H9 (cell line): ENCODE measurements around the gene FRY. TPM values are rescaled to one million over a fixed set of nuclear protein-coding genes. Genes with fewer than 3 reads are reported as not detected.

Experiments
- DNase-seq: peaks from one replicate; pipeline ENCODE4 v3.0.0-alpha.2; 2017
- H2AFZ ChIP-seq: one replicate; pipeline ENCODE4 v1.6.1; 2013; ENCODE audit warnings: mild to moderate bottlenecking, low read length, control low read depth, moderate library complexity
- H2AK5ac ChIP-seq: 2 replicates; pipeline ENCODE4 v1.6.1; 2013; ENCODE audit warnings: low read length, control low read depth, mixed read lengths; ENCODE audit not compliant: insufficient read length
- H2BK120ac ChIP-seq: one replicate; pipeline ENCODE4 v1.6.1; 2013; ENCODE audit warnings: low read depth, mild to moderate bottlenecking, low read length, control low read depth, inconsistent platforms; ENCODE audit not compliant: poor library complexity, severe bottlenecking
- H2BK12ac ChIP-seq: 2 replicates; pipeline ENCODE4 v1.6.1; 2013; ENCODE audit warnings: low read length, control low read depth, mixed read lengths, low read depth; ENCODE audit not compliant: insufficient read length
- H2BK15ac ChIP-seq: 2 replicates; pipeline ENCODE4 v1.6.1; 2013; ENCODE audit warnings: low read depth, low read length, control low read depth
- H2BK20ac ChIP-seq: one replicate; pipeline ENCODE4 v1.6.1; 2013; ENCODE audit warnings: low read depth, mild to moderate bottlenecking, low read length, control low read depth, inconsistent platforms; ENCODE audit not compliant: poor library complexity, severe bottlenecking
- H2BK5ac ChIP-seq: 2 replicates; pipeline ENCODE4 v1.6.1; 2013; ENCODE audit warnings: low read length, control low read depth, mixed read lengths; ENCODE audit not compliant: insufficient read length
- H3K14ac ChIP-seq: 2 replicates; pipeline ENCODE4 v1.6.1; 2013; ENCODE audit warnings: low read length, control low read depth; ENCODE audit not compliant: insufficient read depth
- H3K18ac ChIP-seq: 2 replicates; pipeline ENCODE4 v1.6.1; 2013; ENCODE audit warnings: low read depth, mild to moderate bottlenecking, mixed read lengths, low read length, control low read depth; ENCODE audit not compliant: insufficient read length
- H3K23ac ChIP-seq: 2 replicates; pipeline ENCODE4 v1.6.1; 2013; ENCODE audit warnings: low read length, control low read depth, mixed read lengths, low read depth; ENCODE audit not compliant: insufficient read length
- H3K23me2 ChIP-seq: 2 replicates; pipeline ENCODE4 v1.6.1; 2013; ENCODE audit warnings: low read depth, mild to moderate bottlenecking, mixed read lengths, low read length, control low read depth; ENCODE audit not compliant: insufficient read length, poor library complexity, severe bottlenecking
- H3K27ac ChIP-seq: 2 replicates; pipeline ENCODE4 v1.5.1; 2013; ENCODE audit warnings: low read length, control low read depth, mixed read lengths, low read depth; ENCODE audit not compliant: insufficient read length
- H3K27me3 ChIP-seq: 2 replicates; pipeline ENCODE4 v1.6.1; 2013; ENCODE audit warnings: low read length, control low read depth, inconsistent platforms; ENCODE audit not compliant: insufficient read depth
- H3K4ac ChIP-seq: 2 replicates; pipeline ENCODE4 v1.6.1; 2013; ENCODE audit warnings: low read depth, mild to moderate bottlenecking, control low read depth, inconsistent platforms, low read length, moderate library complexity
- H3K4me1 ChIP-seq: 2 replicates; pipeline ENCODE4 v1.6.1; 2013; ENCODE audit warnings: low read length, control low read depth, inconsistent platforms; ENCODE audit not compliant: insufficient read depth
- H3K4me2 ChIP-seq: 2 replicates; pipeline ENCODE4 v1.6.1; 2013; ENCODE audit warnings: low read length, control low read depth, mixed read lengths; ENCODE audit not compliant: insufficient read length, insufficient read depth
- H3K56ac ChIP-seq: 2 replicates; pipeline ENCODE4 v1.6.1; 2013; ENCODE audit warnings: low read depth, mild to moderate bottlenecking, mixed read lengths, low read length, control low read depth; ENCODE audit not compliant: insufficient read length
- H3K79me1 ChIP-seq: 2 replicates; pipeline ENCODE4 v1.6.1; 2013; ENCODE audit warnings: low read depth, mild to moderate bottlenecking, moderate library complexity, low read length, control low read depth, inconsistent platforms; ENCODE audit not compliant: insufficient read depth, poor library complexity, severe bottlenecking
- H3K79me2 ChIP-seq: 2 replicates; pipeline ENCODE4 v1.6.1; 2013; ENCODE audit warnings: low read length, control low read depth, inconsistent platforms; ENCODE audit not compliant: insufficient read depth
- H3K9ac ChIP-seq: 2 replicates; pipeline ENCODE4 v1.6.1; 2013; ENCODE audit warnings: low read length, control low read depth, mixed read lengths; ENCODE audit not compliant: insufficient read length; ENCODE audit errors: extremely low read depth
- H3K9me3 ChIP-seq: one replicate; pipeline ENCODE4 v1.6.1; 2013; ENCODE audit warnings: low read depth, low read length, inconsistent platforms; ENCODE audit not compliant: control insufficient read depth
- H3T11ph ChIP-seq: one replicate; pipeline ENCODE4 v1.6.1; 2013; ENCODE audit warnings: mild to moderate bottlenecking, low read length, control low read depth, inconsistent platforms
- H4K20me1 ChIP-seq: one replicate; pipeline ENCODE4 v1.6.1; 2013; ENCODE audit not compliant: control insufficient read depth, insufficient read length, insufficient read depth
- H4K5ac ChIP-seq: 2 replicates; pipeline ENCODE4 v1.6.1; 2013; ENCODE audit warnings: low read depth, mild to moderate bottlenecking, mixed read lengths, low read length, control low read depth; ENCODE audit not compliant: insufficient read length
- H4K8ac ChIP-seq: replicated peaks from 2 replicates; pipeline ENCODE4 v1.6.1; 2013; ENCODE audit warnings: low read length, control low read depth, mixed read lengths, low read depth; ENCODE audit not compliant: insufficient read length
- H4K91ac ChIP-seq: 2 replicates; pipeline ENCODE4 v1.6.1; 2013; ENCODE audit warnings: low read depth, mild to moderate bottlenecking, moderate library complexity, mixed read lengths, low read length, control low read depth; ENCODE audit not compliant: insufficient read length
- H3K27ac Mint-ChIP-seq, 3 experiments: 2 replicates in 2 of 3; 3 replicates in 1 of 3; pipeline ENCODE4 v1.8.0; 2020 to 2021; ENCODE audit warnings: mixed read lengths in 3 of 3, mild to moderate bottlenecking in 1 of 3, moderate library complexity in 1 of 3
- H3K27me3 Mint-ChIP-seq: 2 replicates; pipeline ENCODE4 v1.8.0; 2021; ENCODE audit warnings: low read depth, mild to moderate bottlenecking, moderate library complexity, mixed read lengths
- H3K36me3 Mint-ChIP-seq, 3 experiments: 2 replicates in 2 of 3; 3 replicates in 1 of 3; pipeline ENCODE4 v1.8.0; 2020 to 2021; ENCODE audit warnings: low read depth in 3 of 3, mixed read lengths in 3 of 3; ENCODE audit not compliant: insufficient read depth in 1 of 3
- H3K4me1 Mint-ChIP-seq, 2 experiments: 2 replicates each; pipeline ENCODE4 v1.8.0; 2020; ENCODE audit warnings: mixed read lengths in 2 of 2
- H3K4me3 Mint-ChIP-seq, 2 experiments: 2 replicates in 1 of 2; 3 replicates in 1 of 2; pipeline ENCODE4 v1.8.0; 2020 to 2021; ENCODE audit warnings: mild to moderate bottlenecking in 2 of 2, mixed read lengths in 2 of 2, moderate library complexity in 1 of 2
- H3K9me3 Mint-ChIP-seq, 2 experiments: 2 replicates in 1 of 2; 3 replicates in 1 of 2; pipeline ENCODE4 v1.8.0; 2020; ENCODE audit warnings: mild to moderate bottlenecking in 2 of 2, mixed read lengths in 2 of 2, moderate library complexity in 1 of 2
- WGBS: extraction: QIAGEN DNeasy Blood & Tissue Kit; methylation state at CpG from one replicate; pipeline ENCODE4 v1.1.7; 2013; ENCODE audit warnings: missing lambda C conversion rate, low lambda C conversion rate, mixed read lengths; ENCODE audit not compliant: insufficient read length; ENCODE audit errors: extremely low coverage; 5-methylcytosine and 5-hydroxymethylcytosine counted together
- total RNA-seq: library from RNA; stranded (reverse); gene quantifications from 2 replicates; pipeline ENCODE4 v1.2.1, GENCODE V29; 2021
- TF ChIP-seq, protein P1 (sequence below): fragments of 200-600 bp; sonication (generic); conservative IDR thresholded peaks from 3 replicates; pipeline ENCODE4 v1.8.0; 2021; ENCODE audit warnings: antibody characterized with exemption, mild to moderate bottlenecking

The FRY gene
- total RNA-seq, 1 experiment from 2014 or later, result 5.2 TPM

DNA sequence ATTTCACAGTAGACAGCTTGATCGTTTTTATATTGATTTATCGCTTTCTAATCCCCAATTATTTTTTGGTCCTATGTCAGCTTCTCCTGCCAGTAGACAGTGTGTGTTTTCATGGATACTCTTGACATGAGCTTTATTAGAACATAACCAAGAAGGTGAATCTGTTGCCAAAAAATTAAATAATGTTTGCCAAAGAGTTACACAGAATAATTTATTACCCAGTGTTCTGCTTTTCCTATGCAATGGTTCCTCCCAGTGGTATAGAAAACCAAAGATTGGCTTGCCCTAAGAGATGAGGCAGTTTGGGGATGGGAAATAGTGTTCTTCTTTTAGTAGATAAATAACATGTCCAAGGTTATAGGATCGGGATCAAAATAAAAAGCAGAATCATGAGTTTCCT lies 8.5 kb upstream of the FRY start:
- Mint-ChIP-seq H3K36me3 (no peaks in the 10 kb centered on the region), H3K27ac (no peak overlapping the region), H3K4me1 (peaks cover 39% of the 10 kb centered on the region in 2 experiments), H3K27me3 (no peaks in the 10 kb centered on the region), H3K4me3 (no peak overlapping the region), H3K9me3 (no peaks in the 10 kb centered on the region)
- H3K4me1 ChIP-seq, result peaks cover 4% of the 10 kb centered on the region; the same call in 1 of the 2 replicates
- DNase-seq, result no peak
- no peak overlapping the region for H2BK20ac ChIP-seq
- H2BK12ac ChIP-seq, result no peak overlapping the region
- H3K79me1 ChIP-seq, result no peaks in the 10 kb centered on the region
- no peaks in the 10 kb centered on the region for H3K27me3 ChIP-seq
- no peak overlapping the region for H2BK120ac ChIP-seq
- H3K4ac ChIP-seq, result no peak overlapping the region
- no peak overlapping the region for H2AFZ ChIP-seq
- H3K79me2 ChIP-seq, result no peaks in the 10 kb centered on the region
- H3K23me2 ChIP-seq, result no peaks in the 10 kb centered on the region
- H2BK15ac ChIP-seq, result no peak overlapping the region
- no peak overlapping the region for H3K4me2 ChIP-seq
- H2AK5ac ChIP-seq, result no peak overlapping the region
- H4K20me1 ChIP-seq, result no peaks in the 10 kb centered on the region
- H2BK5ac ChIP-seq, result no peak overlapping the region
- no peak overlapping the region for H4K5ac ChIP-seq
- H3K14ac ChIP-seq, result no peak overlapping the region
- H3K18ac ChIP-seq, result no peak overlapping the region
- H4K8ac ChIP-seq, result no peak overlapping the region
- H3K9me3 ChIP-seq, result no peaks in the 10 kb centered on the region
- TF ChIP-seq, protein P1, sequence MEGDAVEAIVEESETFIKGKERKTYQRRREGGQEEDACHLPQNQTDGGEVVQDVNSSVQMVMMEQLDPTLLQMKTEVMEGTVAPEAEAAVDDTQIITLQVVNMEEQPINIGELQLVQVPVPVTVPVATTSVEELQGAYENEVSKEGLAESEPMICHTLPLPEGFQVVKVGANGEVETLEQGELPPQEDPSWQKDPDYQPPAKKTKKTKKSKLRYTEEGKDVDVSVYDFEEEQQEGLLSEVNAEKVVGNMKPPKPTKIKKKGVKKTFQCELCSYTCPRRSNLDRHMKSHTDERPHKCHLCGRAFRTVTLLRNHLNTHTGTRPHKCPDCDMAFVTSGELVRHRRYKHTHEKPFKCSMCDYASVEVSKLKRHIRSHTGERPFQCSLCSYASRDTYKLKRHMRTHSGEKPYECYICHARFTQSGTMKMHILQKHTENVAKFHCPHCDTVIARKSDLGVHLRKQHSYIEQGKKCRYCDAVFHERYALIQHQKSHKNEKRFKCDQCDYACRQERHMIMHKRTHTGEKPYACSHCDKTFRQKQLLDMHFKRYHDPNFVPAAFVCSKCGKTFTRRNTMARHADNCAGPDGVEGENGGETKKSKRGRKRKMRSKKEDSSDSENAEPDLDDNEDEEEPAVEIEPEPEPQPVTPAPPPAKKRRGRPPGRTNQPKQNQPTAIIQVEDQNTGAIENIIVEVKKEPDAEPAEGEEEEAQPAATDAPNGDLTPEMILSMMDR, result no peak
- no peak overlapping the region for H3T11ph ChIP-seq
- no peak overlapping the region for H3K27ac ChIP-seq
- no peak overlapping the region for H3K56ac ChIP-seq
- H4K91ac ChIP-seq, result no peak overlapping the region
- WGBS, result no CpG with 5 or more reads among the region's 3 CpGs
- no peak overlapping the region for H3K23ac ChIP-seq
- H3K9ac ChIP-seq, result no peak overlapping the region
